RPMI7951 (cell line): ENCODE data around the gene MRPL45. TPM values are rescaled to one million over a fixed set of nuclear protein-coding genes. Genes with fewer than 3 reads are reported as not detected.
"Not testable (repeated sequence)": the region's sequence is repeated elsewhere in the genome, so short reads cannot be mapped to it uniquely, and the experiment has no call there.

Experiments used
- DNase-seq: peaks from one replicate; pipeline ENCODE4 v3.0.0-alpha.2; 2012; ENCODE audit warnings: low read depth
- total RNA-seq: library from RNA; depleted of rRNA; stranded (reverse); fragments of >200 nt; shearing (Covaris generic); gene quantifications from 2 replicates; pipeline ENCODE4 v1.2.3, GENCODE V29; 2014; rRNA removed

Gene MRPL45
- total RNA-seq, result 34.5 and 39.9 TPM in 2 replicates

DNA sequence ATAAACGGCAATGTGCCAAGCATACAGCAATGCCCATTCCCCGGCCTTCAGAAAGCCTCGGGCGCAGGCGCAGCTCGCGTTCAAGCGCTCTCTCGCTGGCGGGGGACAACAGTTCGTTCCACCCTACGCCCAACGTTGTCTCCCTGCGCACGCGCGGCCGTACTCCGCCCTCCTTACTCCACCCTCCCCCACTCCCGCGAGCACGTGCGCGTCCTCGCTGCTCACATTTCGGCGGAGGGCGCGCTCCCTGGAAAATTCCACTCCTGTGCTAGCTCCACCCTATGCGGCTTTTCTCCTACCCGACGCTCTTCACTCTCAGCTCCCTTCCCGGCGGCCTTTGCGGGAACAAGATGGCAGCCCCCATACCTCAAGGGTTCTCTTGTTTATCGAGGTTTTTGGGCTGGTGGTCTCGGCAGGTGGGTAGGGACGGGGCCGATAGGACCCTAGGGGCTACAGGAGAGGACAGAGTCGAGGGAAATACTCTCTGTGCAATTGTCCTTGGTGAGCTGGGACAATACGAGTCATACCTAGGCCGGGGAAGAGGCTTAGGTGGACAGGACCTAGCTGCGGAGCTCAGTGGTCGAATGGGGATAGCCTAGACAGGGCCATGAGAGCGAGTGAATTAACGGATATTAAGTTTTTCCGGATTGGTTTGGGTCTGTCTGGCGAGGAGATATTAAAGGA lies at the start of gene MRPL45:
Gene MRPL45 (plus strand): TSS at position 335 of the 684 bp plus-strand sequence. CDS start 16 bp downstream, at position 351.
- peak; percentile 93 for DNase-seq

DNA sequence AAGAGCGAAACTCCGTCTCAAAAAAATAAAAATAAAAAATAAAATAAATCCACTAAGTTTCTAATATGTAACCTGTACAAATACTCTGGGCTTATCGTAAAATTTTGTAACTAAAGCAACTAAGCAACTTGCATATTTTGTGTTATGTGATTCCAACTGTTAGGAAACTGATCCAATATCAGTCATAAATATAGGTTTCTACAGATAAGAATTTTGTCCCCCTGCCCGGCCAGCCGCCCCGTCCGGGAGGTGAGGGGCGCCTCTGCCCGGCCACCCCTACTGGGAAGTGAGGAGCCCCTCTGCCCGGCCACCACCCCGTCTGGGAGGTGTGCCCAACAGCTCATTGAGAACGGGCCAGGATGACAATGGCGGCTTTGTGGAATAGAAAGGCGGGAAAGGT lies 43.8 kb upstream of the MRPL45 start:
- DNase-seq, result not testable (repeated sequence)

DNA sequence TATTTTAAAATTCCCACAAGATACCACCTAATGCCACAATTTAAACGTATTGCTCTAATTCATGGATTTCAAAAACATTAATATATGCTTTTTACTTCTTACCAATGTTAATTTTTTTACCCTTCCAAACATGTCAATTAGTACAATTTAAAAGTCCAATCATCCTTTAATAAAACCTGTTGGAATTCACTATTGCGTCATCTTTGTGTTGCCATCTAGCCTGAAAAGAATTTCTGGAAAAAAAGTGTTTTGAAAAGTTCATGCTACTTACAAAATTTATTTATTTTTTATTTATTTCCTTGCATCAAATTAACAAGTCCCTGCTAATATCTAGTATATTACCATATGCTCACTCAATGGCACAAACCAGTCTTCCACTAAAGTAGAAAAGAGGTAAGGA lies 42.6 kb upstream of the MRPL45 start:
- DNase-seq, result not testable (repeated sequence)

DNA sequence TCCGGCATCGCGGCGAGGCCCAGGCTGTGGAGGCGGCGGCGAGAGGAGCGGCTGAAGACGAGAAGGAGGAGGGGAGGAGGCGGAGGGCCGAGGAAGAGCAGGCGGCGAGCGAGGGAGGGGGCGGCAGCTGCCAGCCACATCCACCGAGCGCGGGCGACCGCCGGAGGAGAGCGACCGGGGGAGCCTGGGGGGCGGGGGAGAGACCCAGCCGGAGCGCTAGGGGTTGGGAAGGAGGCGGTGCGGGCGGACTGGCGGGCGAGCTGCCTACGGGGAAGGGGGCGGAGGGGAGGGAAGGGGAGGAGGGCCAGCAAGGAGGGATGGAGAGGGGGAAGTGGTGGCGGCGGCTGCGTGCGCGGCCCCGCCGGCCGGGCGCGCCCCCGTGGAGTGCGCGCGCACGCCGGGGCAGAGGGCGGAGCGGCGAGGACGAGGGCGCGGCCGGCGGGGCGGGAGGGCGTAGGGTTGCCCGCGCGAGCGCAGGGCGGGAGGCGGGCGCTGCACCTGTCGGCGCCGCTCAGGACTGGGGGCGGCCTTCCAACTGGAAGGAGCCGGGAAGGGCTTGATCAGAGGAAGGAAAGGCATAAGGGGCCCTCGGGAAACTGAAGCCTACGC lies 39.9 kb upstream of the MRPL45 start:
- DNase-seq, result peak; percentile 80

DNA sequence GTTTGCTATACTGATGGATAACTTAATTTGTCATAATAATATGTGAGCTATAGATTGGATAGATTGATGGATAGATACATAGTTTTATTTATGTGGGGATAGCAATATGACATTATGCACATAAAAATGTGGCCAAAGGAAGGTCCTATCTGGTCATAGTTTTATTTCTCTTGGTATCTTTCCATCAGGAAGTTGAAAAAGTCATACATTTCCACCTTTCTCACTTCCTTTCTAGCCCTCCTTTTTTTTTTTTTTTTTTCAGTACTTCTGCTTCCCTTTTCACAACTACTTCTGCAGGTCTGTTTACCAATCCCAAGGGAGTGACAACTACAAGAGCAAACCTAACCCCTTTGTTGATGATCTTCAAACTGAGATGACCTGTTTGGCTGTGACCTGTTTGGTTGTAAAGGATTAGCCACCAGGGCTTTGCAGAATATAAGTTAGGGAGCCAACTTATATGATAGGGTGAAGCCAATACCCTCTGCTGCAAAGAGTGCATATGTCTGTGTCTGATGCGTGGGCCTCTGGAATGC lies 30.9 kb upstream of the MRPL45 start:
- DNase-seq, result not testable (repeated sequence)

DNA sequence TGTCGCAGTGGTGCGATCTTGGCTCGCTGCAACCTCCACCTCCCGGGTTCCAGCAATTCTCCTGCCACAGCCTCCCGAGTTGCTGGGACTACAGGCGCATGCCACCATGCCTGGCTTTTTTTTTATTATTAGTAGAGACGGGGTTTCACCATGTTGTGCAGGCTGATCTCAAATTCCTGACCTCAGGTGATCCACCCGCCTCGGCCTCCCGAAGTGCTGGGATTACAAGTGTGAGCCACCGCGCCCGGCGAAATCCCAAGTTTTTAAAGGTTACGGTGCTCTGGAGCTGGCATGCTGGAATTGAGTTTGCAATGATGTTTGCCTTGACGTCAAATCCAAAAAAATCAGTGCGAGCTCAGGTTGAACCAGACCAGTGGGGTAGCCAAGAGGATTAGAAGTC lies 30.4 kb upstream of the MRPL45 start:
- DNase-seq, result not testable (repeated sequence)

DNA sequence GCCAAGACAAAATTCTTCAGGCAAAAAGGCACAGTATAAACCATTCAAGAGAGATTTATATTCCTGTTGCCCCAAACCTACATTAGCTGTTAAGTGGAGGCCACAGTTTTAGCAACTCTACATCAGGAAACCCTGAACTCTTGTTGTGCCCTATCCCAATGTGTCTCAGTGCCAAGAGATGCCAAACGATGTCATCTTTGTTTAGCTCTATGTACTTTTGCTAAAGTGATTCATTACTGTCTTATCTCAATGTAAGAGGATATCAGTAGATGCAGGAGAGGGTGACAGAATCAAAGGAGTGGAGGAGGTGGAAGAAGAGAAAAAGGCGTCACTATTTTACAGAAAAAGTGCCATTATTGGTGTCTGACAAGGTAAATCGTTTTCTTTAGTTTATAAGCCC lies 28.8 kb upstream of the MRPL45 start:
- DNase-seq, result not testable (repeated sequence)

DNA sequence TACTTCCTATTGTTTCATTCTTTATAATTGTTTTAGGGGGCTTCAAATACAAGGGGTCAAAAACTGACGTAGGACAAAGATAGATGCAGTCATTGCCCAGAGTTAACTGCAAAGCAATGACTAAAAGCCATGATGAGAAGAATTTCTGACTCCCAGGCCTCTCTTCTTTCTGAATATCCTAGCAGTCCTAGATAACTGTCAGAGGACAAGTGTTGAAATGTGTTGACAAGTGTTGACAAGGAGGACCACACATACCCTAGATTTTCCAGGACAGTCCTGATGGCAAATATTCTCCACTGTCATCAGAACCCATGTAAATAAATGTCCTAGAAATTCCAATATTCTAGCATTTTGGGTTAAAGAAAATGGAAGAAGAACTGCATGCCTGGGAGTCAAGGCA lies 27.9 kb upstream of the MRPL45 start:
- not testable (repeated sequence) for DNase-seq

DNA sequence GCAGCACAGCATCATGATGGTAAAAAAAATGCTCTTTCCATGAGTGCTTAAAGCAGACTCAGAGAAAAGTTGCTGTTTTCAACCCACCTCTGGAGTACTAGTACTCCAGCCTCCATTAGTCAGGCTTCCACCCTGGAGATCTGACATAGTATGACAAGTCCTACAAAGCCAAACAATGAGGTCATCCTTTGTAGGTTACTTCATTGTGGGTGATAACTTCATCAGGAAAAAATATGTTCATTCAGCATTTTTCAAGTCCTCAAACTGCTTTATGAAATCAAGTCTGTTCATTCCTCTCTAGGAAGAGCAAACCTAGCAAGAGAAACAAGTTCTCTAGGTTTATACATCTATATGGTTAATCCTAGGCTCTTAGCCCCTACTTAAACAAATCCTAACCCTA lies 27.4 kb upstream of the MRPL45 start:
- not testable (repeated sequence) for DNase-seq

DNA sequence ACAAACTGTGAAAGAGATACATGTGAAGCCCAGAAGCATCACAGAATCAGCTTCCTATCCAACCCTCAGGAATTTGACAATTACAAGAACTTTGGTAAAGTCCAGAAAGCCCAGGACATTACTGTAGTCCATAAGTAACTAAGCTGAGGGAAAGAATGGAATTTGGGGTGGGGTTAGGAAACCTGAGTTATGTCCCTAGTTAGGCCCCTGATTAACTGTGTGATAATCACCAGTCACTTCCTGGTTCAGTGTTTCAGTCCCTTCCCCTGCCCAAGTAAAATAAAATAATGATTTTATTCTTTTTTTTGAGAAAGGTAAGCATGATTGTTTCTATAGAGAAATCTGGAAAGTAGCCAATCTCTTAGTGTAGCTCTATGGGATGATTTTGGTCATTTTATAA lies 11.0 kb upstream of the MRPL45 start:
- DNase-seq, result peak; percentile 7

DNA sequence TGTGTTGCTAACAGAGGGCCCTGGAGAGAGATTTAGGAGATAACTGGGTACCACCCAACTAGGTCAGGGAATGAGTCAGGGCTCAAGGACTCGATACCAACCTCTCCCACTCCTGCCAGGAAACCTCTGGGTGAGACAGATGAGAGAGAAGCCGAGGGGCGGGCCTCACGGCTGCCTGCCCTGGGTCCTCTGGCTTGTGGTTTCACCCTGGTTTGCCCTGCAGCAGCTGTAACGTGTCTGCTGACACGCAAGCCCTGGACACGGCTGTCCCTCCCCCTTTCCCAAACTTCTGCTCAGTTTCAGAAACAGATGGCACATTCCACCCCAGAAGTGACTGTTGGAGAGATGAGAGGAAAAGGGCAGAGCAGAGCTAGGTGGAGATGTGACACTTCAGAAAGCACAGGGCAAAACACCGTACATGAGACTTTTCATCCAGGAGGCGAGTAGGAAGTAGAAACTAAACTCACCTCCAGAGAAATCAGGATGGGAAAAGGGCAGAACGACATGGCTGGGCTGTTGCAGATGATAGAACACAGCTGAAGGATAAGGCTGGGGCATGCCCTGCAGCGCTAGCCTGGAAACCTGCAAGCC lies 10.4 kb upstream of the MRPL45 start:
- DNase-seq, result peak; percentile 86

DNA sequence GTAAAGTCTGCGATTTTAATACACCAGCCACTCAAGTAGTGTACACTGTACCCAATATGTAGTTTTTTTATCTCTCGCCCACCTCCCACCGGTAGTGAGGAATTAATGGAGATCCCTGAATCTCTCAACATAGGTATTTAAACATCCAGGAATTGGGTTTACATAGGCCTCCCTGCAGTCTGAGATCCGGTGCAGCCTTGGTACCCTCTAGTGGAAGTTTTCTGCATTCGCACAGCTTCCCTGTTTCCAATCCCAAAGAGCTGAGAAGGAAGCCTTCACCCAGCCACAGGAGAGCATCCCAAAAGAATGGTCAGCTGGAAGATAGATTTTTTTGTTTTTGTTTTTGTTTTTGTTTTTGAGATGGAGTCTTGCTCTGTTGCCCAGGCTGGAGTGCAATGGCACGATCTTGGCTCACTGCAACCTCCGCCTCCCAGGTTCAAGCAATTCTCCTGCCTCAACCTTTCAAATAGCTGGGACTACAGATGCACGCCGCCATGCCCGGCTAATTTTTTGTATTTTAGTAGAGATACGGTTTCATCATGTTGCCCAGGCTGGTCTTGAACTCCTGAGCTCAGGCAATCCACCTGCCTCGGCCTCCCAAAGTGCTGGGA lies 8.6 kb upstream of the MRPL45 start:
- DNase-seq, result peak; percentile 34

DNA sequence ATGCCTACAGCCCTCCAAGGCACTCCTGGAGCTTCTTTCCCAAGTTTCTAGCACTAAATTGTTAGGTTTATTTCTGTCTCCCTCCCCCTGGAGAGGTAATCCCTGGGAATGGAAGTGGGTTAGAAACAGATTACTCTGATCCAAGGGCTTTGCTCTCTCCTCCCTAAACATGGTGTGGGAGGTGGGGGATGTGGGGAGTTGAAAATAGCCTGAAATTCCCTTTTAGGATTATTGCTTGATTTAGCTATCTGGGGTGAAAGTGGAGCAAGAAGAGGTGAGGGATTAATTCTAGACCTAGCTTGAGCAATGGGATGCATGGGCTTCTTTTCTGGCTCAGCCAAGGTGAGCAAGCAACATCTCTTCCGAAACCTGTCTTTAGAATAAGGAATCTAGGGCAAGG lies 7.2 kb upstream of the MRPL45 start:
- not testable (repeated sequence) for DNase-seq

DNA sequence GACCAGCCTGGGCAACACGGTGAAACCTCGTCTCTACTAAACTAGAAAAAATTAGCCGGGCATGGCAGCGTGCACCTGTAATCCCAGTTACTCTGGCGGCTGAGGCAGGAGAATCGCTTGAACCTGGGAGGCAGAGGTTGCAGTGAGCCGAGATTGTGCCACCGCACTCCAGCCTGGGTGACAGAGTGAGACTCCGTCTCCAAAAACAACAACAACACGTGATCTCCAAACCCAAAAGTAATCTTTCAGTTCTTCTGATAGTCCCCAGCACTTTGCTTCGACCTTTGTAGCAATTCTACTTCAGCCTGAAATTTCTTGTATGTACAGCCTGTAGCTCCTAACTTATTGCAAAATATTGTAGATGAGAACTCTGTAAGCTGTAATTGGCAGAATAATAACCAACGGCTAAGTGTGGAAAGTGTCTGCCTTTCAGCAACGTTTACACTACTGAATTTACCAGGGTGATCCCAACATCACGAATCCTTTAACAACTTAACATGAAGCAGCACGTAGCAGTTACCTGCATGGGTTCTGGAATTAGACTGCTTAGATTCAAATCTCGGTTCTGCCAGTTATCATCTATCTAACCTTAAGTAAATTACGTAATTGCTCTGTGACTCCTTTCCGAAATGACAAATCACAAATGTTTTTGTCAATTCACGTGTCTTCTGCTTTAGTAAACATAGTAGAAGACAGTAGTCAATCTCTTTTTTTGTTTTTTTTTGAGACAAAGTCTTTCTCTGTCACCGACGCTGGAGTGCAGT lies 1.2 kb upstream of the MRPL45 start:
- not testable (repeated sequence) for DNase-seq

DNA sequence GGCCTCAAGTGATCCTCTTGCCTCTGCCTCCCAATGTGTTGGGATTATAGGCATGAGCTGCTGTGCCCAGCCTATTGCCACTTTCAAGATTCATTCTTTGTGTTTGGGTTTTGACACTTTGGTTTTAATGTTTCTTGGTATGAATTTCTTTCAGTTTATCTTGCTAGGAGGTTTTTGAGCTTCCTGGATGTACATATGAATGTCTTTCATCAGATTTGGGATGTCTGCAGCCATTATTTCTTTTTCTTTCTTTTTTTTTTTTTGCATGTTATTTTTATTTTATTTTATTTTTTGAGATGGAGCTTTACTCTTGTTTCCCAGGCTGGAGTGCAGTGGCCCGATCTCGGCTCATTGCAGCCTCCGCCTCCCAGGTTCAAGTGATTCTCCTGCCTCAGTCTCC lies 18.5 kb downstream of the MRPL45 start:
- no peak for DNase-seq

DNA sequence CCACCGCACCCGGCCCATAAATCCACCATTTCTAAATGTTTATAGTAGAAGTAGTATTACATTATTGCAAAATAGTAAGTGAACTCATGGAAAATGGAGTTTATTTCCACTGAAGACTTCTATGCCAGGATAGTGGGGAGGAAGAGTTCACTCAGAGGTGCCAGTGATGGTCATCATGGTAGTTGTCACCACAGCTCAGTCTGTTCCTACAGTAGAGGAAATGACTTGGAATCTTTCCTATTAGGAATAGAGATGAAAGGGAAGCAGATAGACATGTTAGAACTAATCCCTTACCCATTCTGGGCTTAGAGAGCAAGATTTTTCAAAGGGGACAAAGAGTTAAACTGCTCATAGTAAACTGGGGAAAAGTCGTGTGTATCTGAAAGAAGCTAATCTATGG lies 20.1 kb downstream of the MRPL45 start:
- DNase-seq, result no peak

DNA sequence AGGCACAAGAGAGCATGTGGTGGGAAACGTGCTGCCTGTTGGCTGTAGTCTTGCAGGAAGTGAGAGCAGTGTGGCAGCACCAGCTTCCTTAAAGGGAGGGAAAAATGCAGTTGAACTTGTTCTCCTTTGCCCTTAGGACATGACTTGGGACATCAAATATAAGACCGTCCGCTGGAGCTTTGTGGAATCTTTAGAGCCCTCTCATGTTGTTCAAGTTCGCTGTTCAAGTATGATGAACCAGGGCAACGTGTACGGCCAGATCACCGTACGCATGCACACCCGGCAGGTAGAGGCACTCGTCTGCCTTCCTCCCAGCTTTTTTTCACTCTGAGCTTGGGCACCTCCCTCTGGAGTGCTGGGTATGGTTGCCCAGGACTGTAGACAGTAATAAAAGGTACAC lies 23.5 kb downstream of the MRPL45 start:
- DNase-seq, result no peak

DNA sequence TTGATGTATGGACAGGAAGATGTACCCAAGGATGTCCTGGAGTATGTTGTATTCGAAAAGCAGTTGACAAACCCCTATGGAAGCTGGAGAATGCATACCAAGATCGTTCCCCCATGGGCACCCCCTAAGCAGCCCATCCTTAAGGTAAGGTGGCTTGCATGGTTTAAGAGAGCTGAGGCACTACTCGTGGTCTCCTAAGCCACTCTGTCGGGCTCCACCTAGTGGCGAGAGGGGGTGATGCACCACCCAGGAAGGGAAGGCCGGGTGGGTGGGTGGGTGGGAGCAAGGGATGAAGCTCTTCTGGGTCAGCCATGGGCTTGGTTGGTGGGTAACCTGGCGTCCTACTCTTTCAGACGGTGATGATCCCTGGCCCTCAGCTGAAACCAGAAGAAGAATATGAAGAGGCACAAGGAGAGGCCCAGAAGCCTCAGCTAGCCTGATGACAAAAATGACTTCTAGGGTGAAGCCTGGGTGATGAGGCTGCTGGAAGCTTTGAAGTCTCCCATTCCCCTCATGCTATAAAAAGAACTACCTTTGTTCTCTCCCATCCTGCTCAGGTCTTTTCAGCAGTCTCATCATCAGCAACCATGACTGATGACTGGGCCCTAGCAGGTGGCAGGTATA lies 25.3 kb downstream of the MRPL45 start:
- peak; percentile 31 for DNase-seq

DNA sequence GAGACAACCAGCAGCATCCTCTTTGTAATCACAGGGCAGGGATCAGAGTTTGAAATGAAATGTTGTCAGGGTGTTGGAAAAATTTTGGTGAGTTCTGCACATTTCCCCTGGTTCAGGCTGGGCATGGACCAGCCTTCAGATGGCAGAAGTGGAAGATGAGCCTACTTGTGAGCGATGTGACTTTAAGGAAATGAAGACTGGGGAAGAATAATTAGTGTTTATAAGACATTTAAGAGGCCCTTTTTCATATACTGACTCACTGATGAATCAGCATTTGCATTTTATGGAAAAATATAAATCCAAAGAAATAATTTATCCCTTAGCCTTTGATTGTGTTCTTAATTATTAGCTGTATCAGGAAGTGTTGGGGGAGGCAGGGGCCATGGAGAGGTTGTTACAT lies 25.9 kb downstream of the MRPL45 start:
- no peak for DNase-seq

DNA sequence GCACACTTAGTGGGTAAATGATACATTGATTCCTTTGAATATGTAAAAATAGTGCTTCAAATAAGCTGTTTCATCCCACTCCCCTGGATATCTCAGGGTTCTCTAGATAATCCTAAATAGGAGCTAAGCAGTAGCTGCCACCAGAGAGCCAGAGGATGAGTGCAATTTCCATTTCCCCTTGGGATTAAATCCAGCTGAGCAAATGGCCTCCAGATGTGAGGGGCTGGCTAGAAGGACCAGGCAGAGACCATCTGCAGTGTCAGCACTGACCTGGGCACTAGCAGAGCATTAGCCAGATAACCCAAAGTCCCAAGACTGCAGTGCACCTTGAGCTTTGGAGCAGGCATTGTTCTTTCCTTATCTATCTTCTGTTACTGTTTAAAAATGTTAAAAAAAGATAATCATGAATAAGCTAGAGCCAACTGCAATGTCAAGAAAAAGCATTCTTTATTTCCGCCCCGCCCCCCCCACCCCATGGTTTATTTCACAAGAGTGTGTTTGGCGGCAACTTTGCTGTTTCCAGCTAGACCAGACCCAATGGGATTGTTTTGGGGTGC lies 27.3 kb downstream of the MRPL45 start:
- no peak for DNase-seq

DNA sequence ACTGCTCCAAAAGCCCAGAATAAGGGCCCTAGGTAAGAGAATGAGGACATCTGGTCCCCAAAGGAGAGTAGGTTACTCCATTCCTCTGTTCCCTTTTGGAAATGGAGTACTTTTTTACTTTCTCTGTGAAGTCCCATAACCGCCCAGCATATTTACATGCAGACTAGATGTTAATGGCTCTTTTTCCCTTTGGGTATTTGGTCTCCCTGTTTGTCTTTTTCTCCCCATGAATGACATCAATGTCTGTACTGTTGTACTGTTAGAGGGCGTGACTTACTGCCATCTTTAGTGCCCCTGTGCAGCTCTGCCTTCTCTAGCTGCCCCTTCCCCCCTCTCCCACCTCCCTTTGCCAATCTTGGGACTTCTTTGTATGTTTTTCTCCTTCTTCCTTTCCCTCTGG lies 27.8 kb downstream of the MRPL45 start:
- DNase-seq, result no peak
